Kidney (tissue), 14 donors: ENCODE data around the gene SLC35F1. TPM values are rescaled to one million over a fixed set of nuclear protein-coding genes. Genes with fewer than 3 reads are reported as not detected.
A peak's percentile ranks its signal among the peaks of the same experiment; 100 is the strongest.

Source experiments
- DNase-seq, 5 donors: peaks; one replicate each; pipeline ENCODE4 v3.0.0-alpha.2; 2013 to 2020
- FAIRE-seq: peaks from 2 replicates; lab custom pipeline; 2012; peaks lifted over from hg19 to GRCh38; lab: Jason Lieb, UNC
- H3K27ac ChIP-seq, 2 donors: one replicate each; pipeline ENCODE4 v1.7.0; 2013; ENCODE audit warnings: low read depth in 2 of 2, low read length in 2 of 2, inconsistent platforms in 1 of 2
- H3K27me3 ChIP-seq: one replicate; pipeline ENCODE4 v1.7.1; 2013; ENCODE audit warnings: low read length, inconsistent platforms; ENCODE audit not compliant: control insufficient read depth, insufficient read depth
- H3K36me3 ChIP-seq, 3 donors: one replicate each; pipeline versions ENCODE4 v1.7.0 to v1.7.1; 2013; ENCODE audit warnings: low read length in 3 of 3, control low read depth in 1 of 3, inconsistent platforms in 1 of 3; ENCODE audit not compliant: insufficient read depth in 3 of 3, control insufficient read depth in 2 of 3
- H3K4me1 ChIP-seq, 3 donors: one replicate each; pipeline versions ENCODE4 v1.7.0 to v1.7.1; 2013; ENCODE audit warnings: low read length in 3 of 3, inconsistent platforms in 1 of 3, low read depth in 1 of 3; ENCODE audit not compliant: control insufficient read depth in 2 of 3, insufficient read depth in 2 of 3
- H3K4me3 ChIP-seq, 3 donors: one replicate each; pipeline versions ENCODE4 v1.7.0 to v1.8.1; 2013; ENCODE audit warnings: low read length in 3 of 3, control low read depth in 1 of 3, inconsistent platforms in 1 of 3
- H3K9ac ChIP-seq, 3 donors: one replicate each; pipeline versions ENCODE4 v1.7.0 to v1.7.1; 2013; ENCODE audit warnings: low read length in 3 of 3, control low read depth in 1 of 3, inconsistent platforms in 1 of 3
- H3K9me3 ChIP-seq, 3 donors: one replicate each; pipeline versions ENCODE4 v1.7.0 to v1.7.1; 2013; ENCODE audit warnings: low read length in 3 of 3, control low read depth in 1 of 3, inconsistent platforms in 1 of 3; ENCODE audit not compliant: control insufficient read depth in 2 of 3, insufficient read depth in 1 of 3
- intact Hi-C: fragments of 100-400 bp; cut with DNase I; formaldehyde crosslinking; loops from one replicate; pipeline ENCODE4 v1.11.1; 2022
- polyA plus RNA-seq: library from polyadenylated mRNA; stranded (reverse); fragments of 350-450 nt; fragmentation: Illumina TruSeq; extraction: RNeasy Lipid Tissue Mini Kit (QIAGEN cat#74804); gene quantifications from one replicate; pipeline ENCODE4 v1.2.3, GENCODE V29; 2014; ENCODE audit warnings: low read depth, low replicate concordance; ENCODE audit not compliant: insufficient read depth
- total RNA-seq: library from RNA; stranded (reverse); fragmentation: NEBNext Ultra II Directional; extraction: Animal tissue kit (Norgen Biotek cat#: 25700); gene quantifications from one replicate; pipeline ENCODE4 v1.2.1, GENCODE V29; 2021
- TF ChIP-seq, protein P1 (sequence below): IDR thresholded peaks from 3 replicates; pipeline ENCODE4 v1.5.1; 2012; ENCODE audit warnings: mild to moderate bottlenecking, moderate library complexity, borderline replicate concordance; ENCODE audit not compliant: insufficient read depth; ENCODE audit errors: extremely low read depth
- donor health status: control.
- donor health status: control.
- donor health status: control.
- donor health status: control.
- donor health status: control.
- donor health status: DM: yes; HTN: yes; CAD: no.
- donor health status: Normal renal cell carcinoma (clear cell type).

SLC35F1 gene
- total and polyA plus RNA-seq, 2 donors from 2014 or later: 0.28 to 0.63 TPM

DNA sequence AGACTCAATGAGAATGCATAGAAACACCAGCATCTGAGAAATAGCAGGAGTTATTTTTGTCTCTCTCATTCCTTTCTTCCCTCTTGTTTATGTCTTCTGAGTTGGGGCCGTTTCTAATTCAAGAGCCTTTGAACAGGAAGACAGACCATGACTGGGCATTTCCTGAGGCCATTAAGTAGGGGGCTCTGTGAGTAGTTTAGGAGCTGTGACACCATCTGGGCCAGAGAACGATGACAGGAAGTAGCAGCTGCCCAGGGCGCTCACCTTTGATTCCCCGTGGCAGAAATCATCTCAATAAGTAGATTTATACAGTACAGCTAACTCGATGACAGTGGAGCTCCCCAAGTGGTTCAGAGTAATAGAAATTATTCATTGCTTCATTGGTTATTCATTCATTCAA lies 342.6 kb downstream of the SLC35F1 start:
- H3K9ac ChIP-seq: no peak overlapping the region
- H3K4me1 ChIP-seq: no peaks in the 10 kb centered on the region
- H3K9me3 ChIP-seq: no peaks in the 10 kb centered on the region
- DNase-seq (peak in 3 of 5 donors; percentile 10 to 62 (median 29)), FAIRE-seq (no peak)
- intact Hi-C loops: no loop called here
- H3K27me3 ChIP-seq: no peaks in the 10 kb centered on the region
- H3K36me3 ChIP-seq: no peaks in the 10 kb centered on the region
- H3K4me3 ChIP-seq: no peak overlapping the region
- TF ChIP-seq, protein P1, sequence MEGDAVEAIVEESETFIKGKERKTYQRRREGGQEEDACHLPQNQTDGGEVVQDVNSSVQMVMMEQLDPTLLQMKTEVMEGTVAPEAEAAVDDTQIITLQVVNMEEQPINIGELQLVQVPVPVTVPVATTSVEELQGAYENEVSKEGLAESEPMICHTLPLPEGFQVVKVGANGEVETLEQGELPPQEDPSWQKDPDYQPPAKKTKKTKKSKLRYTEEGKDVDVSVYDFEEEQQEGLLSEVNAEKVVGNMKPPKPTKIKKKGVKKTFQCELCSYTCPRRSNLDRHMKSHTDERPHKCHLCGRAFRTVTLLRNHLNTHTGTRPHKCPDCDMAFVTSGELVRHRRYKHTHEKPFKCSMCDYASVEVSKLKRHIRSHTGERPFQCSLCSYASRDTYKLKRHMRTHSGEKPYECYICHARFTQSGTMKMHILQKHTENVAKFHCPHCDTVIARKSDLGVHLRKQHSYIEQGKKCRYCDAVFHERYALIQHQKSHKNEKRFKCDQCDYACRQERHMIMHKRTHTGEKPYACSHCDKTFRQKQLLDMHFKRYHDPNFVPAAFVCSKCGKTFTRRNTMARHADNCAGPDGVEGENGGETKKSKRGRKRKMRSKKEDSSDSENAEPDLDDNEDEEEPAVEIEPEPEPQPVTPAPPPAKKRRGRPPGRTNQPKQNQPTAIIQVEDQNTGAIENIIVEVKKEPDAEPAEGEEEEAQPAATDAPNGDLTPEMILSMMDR: no peak
- no peak overlapping the region for H3K27ac ChIP-seq

DNA sequence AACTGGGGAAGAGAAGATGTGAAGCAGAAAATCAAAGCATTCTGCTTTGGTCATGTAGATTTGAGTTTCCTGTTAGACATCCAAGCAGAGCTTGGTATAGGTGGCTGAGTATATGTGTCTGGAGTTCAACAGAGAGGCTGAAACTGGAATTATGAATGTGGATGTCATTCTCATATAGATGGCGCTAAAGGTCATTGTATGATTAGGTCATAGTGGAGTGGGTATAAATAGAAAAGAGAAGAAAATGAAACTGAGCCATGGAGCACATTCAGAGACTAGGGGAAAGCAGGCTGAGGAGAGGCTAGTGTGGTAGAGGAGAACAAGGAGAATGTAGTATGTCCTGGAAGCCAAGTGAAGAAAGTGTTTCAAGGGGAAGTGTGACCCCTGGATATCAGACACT lies 345.4 kb downstream of the SLC35F1 start:
- no peaks in the 10 kb centered on the region for H3K4me1 ChIP-seq
- no peak overlapping the region for H3K4me3 ChIP-seq
- FAIRE-seq: no peak
- no peak for DNase-seq
- TF ChIP-seq, protein P1: no peak
- H3K36me3 ChIP-seq: no peaks in the 10 kb centered on the region
- intact Hi-C loops: no loop called here
- H3K9me3 ChIP-seq: no peaks in the 10 kb centered on the region
- no peaks in the 10 kb centered on the region for H3K27me3 ChIP-seq
- no peak overlapping the region for H3K9ac ChIP-seq
- H3K27ac ChIP-seq: no peak overlapping the region

DNA sequence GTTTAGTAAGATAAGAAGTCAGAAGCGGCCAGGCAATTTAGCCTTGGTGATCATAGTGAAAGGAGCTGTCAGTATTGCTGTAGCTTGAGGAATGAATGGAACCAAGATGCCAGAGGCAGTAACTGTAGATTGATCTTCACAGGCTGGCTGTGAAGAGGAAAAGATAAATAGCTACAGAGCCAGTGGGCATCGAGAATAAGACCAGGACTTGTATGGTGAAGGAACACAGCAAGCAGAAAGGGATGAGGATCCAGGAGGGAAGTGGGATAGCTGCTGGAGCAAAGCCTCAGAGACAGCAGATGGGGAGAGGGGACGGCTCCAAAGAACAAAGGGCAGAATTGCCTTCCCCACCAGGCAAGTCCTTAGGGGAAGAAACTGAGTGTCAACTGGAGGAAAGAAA lies 346.7 kb downstream of the SLC35F1 start:
- Histone ChIP-seq H3K4me1 (no peaks in the 10 kb centered on the region), H3K36me3 (no peaks in the 10 kb centered on the region), H3K9ac (no peak overlapping the region), H3K27ac (no peak overlapping the region), H3K27me3 (no peaks in the 10 kb centered on the region), H3K9me3 (no peaks in the 10 kb centered on the region), H3K4me3 (no peak overlapping the region)
- TF ChIP-seq, protein P1: no peak
- FAIRE-seq (no peak), DNase-seq (no peak)
- intact Hi-C loops: no loop called here

- no peaks in the 10 kb centered on the region for H3K27me3 ChIP-seq
Measured at GRCh38 chr6:118260833-118261232, 353.8 kb downstream of the SLC35F1 start.

More at GRCh38 chr6:118260833-118261232, 353.8 kb downstream of the SLC35F1 start:
- intact Hi-C loops: no loop called here
- no peaks in the 10 kb centered on the region for H3K9me3 ChIP-seq
- no peaks in the 10 kb centered on the region for H3K36me3 ChIP-seq
- FAIRE-seq: no peak
- H3K4me1 ChIP-seq: no peaks in the 10 kb centered on the region
- TF ChIP-seq, protein P1: no peak
- H3K4me3 ChIP-seq: no peak overlapping the region
- H3K27ac ChIP-seq: no peak overlapping the region
- DNase-seq: no peak
- no peak overlapping the region for H3K9ac ChIP-seq
